Stimulated activated naive CD4-positive, alpha-beta T cell treated with Interleukin-2 at 50 U/mL for 16 hours (primary cell): ENCODE measurements around the gene VRTN.
A peak's percentile ranks its signal among the peaks of the same experiment; 100 is the strongest.
"Not testable (repeated sequence)": the region's sequence is repeated elsewhere in the genome, so short reads cannot be mapped to it uniquely, and the experiment has no call there.

Experiments used
- DNase-seq: peaks from one replicate; lab custom pipeline; 2025; lab: John Stamatoyannopoulos, UW

The VRTN gene

DNA sequence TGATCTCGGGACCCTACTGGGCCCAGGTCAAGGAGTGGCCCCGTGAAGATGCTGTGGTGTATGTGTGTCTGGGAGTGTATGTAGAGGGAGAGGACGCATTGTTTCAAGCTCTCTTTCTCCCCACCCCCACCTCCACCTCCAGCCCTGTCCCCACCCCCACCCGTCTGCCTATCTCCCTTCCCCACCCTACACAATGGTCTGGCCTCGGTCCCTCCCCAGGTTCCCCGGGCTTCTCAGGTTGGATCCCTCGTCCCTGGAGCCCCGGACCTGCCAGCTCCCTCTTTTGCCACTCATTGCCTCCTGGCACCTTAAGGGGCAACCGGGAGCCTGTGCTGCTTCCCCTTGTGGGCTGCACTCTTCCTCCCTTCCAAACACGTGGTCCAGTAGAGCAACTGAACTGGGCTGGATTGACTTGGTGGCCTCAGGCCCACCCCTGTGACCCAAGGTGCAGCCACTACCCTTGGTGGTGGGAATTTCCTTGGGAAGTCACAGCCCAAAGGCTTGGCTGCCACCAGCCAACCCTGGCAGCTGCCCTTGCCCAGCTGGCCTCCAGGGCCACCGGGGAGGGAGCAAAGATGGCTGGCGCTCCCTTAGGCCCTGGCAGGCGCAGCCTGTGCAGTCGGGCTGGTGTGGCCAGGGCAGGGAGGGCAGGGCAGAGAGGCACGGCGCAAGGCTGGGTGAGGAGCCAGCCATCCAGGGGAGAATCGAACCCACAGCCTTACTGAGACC is 628 bp downstream of the VRTN start:
- no peak for DNase-seq

DNA sequence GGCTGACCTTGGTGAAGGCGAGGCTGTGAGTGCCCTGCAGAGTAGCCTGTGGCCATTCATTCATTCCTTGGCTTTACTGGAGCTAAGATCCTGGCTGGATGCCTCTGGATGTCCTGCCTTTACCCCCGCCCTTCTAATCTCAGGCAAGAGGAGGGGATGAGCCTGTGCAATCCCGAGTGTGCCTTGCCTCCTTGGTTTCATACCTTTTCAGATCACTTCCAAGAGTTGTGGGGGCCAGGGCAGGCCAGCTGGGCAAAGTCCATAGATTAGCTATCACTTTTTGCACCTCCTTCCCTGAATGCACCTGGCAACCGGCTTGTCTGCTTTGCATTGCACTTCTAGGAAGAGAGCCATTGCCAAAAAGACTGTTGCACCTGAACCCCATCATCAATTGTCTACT is 1.5 kb downstream of the VRTN start:
- no peak for DNase-seq

DNA sequence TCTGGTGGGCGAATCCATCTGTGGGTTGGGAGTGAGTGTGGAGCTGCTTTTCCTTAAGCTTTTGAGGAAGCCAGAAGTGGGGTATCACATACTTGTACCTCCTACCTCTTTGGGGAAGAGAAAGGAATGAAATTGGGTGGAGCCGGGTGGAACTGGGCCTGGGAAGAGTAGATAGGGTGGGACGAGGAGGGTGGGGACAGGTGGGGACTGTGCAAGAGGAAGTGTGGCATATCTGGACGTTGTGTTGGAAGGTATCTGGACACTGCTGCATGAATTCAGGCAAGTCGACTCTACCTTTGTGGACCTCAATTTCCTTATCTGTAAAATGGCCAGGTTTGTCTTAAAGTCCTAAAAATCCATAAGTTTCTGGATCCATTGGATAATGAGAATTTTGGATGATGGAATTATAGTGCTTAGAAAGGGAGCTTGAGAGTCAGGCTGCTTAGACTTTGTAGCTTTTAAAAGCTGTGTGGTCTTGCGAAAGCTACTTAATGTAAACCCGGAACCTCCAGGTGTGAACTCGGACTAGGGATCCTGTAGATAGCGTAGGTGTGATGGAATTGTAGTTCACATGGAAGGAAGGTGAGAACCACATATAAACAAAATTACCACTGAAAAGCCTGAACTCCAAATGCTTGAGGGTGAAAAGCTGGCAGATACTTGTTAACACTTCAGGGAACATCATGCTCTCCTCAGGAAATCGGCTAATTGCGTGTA is 2.1 kb downstream of the VRTN start:
- DNase-seq: no peak

DNA sequence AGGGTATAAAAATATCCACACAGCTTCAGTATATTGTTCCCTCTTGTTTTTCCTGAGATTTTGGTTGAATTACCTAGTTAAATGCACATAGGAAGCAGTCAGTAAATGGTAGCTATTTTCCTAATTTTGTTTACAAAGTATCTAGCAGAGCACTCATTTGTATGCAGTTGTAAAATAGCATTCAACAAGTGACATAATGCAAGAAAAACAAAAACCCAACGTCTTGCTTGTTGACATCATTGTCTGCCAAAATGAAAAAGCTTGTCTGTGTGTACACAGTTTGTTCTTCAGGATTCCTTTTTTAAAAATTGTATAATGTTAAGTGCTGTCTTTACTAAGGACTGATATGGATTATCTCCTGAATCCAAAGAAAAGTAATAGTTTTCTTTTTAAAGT is 2.7 kb downstream of the VRTN start:
- no peak for DNase-seq

DNA sequence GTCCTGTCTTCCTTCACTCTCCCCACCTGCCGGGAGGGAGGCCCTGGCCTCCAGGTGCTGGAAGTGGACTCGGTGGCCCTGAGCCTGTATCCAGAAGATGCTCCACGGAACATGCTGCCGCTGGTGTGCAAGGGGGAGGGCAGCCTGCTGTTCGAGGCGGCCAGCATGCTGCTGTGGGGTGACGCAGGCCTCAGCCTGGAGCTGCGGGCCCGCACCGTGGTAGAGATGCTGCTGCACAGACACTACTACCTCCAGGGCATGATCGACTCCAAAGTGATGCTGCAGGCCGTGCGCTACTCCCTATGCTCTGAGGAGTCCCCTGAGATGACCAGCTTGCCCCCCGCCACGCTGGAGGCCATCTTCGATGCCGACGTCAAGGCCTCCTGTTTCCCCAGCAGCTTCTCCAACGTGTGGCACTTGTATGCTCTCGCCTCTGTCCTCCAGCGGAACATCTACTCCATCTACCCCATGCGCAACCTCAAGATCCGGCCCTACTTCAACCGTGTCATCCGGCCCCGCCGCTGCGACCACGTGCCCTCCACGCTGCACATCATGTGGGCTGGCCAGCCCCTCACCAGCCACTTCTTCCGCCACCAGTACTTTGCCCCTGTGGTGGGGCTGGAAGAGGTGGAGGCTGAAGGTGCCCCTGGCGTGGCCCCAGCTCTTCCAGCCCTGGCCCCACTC is 8.8 kb downstream of the VRTN start:
- no peak for DNase-seq

DNA sequence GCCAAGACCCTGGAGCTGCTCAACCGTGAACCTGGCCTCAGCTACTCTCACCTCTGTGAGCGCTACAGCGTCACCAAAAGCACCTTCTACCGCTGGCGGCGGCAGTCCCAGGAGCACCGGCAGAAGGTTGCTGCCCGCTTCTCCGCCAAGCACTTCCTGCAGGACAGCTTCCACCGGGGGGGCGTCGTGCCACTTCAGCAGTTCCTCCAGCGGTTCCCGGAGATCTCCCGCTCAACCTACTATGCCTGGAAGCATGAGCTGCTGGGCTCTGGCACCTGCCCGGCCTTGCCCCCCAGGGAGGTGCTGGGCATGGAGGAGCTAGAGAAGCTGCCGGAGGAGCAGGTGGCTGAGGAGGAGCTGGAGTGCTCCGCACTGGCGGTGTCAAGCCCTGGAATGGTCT is 9.3 kb downstream of the VRTN start:
- no peak for DNase-seq

DNA sequence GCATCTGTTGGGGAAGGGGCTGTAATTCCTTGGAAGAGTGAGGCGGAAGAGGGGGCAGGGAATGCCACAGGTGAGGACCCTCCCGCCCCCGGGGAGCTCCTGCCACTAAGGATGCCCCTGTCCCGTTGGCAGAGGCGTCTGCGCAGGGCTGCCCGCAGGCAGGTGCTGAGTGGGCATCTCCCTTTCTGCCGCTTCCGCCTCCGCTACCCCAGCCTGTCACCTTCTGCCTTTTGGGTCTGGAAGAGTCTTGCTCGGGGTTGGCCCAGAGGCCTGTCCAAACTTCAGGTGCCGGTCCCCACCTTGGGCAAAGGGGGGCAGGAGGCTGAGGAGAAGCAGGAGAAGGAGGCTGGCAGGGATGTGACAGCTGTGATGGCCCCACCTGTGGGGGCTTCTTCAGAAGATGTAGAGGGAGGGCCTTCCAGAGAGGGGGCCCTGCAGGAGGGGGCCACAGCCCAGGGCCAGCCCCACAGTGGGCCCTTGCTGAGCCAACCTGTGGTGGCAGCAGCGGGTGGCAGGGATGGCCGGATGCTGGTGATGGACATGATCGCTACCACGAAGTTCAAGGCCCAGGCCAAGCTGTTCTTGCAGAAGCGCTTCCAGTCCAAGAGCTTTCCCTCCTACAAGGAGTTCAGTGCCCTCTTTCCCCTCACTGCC is 10.0 kb downstream of the VRTN start:
- DNase-seq: no peak

DNA sequence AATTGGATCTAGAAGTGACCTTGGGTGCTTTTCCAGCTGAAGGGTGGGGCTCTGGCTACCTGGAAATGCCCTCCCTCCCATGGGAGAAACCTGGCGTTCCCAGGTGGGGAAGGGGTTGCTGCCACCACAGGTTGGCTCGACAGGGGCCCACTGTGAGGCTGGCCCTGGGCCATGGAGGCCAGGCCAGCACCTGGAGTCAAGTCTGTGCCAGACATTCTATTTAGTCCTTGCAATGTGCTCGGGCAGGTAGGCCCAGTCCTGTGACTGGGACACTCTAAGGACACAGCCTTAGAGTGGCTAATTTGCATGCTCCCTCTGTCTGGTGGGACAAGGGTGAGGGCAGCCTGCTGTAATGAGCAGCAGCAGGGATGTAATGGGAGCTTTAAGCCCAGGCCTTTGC is 11.9 kb downstream of the VRTN start:
- DNase-seq: no peak

DNA sequence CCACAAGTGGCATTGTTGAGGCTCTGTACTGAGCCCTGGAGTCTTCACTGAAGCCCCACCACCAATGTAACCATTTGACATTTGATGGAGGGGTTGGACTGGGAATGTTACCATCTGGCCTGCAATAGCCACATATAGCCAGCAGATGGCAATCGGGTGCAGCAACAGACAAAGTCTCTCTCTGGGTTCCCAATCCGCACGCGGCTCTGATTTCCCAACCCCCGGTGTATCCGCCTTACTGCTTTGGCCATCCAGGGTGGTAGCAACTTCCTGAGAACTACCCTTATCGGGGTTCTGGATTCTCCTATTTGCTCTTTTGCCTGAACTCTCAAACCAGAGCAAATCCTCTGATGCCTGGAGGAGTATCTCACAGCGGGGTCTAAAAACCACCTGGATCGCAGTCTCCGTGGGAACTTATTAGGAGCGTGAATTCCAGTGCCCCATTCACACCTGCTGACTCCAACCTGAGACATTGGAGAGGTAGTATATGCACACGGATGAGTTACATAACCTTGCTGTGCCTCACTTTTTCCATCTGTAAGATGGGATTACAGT is 14.2 kb downstream of the VRTN start:
- DNase-seq: peak; percentile 44

DNA sequence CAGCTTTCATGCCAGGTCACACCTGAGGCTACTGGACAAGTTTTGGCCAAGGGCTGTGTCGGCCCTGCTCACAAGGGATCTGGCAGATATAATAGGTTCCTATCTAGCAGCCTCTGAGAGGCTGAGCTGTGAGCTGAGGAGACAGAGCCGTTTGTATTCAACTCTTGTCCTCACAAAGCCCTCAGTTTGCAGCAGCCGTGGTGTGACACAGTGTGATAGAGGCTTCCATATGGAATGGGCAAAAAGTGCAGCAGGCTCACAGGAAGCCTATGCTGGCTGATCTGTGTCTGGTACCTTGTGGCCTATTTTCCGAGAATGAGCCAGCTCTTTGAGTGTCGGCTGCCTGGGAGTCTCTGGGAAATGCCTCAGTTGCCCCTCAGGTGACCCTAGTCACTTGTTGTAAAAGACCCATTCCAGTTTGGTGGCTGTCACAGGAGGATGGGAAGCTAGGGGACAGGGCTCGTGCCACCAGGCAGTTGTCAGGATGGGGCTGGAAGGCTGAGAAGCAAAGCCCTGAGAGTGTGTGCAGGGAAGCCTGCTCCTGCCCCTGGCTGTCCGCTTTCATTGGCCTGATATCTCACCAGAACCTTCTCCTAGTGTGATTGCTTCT is 16.1 kb downstream of the VRTN start:
- DNase-seq: no peak

DNA sequence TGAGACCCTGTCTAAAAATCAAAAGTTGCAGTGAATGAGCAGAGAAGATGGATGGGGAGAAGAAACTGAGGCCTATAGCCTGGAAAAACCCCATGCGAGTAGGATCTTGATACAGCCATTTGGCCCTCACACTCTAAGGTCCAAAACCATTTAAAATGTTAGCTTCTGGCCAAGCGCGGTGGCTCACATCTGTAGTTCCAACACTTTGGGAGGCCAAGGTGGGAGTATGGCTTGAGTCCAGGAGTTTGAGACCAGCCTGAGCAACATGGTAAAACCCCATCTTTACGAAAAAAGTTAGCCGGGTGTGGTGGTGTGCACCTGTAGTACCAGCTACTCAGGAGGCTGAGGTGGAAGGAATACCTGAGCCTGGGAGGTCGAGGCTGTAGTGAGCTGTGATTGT is 19.8 kb downstream of the VRTN start:
- no peak for DNase-seq

DNA sequence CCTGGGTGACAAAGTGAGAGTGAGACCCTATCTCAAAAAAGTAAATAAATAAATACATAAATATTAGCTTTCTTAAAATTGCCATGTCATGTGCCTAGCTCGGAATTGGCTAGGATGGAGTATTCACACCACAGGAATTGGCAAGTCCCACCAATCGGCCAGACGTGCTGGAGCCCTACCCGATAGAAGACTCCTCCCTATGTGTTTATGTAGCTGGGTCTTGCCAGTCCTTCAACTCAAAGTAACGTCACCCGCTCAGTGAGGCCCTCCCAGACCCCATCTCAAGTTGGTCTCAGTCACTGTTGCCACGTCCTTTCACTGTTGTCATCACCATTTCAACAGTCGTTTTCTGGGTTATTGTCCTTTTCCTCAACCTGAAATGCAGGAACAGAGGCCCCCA is 20.2 kb downstream of the VRTN start:
- DNase-seq: no peak

DNA sequence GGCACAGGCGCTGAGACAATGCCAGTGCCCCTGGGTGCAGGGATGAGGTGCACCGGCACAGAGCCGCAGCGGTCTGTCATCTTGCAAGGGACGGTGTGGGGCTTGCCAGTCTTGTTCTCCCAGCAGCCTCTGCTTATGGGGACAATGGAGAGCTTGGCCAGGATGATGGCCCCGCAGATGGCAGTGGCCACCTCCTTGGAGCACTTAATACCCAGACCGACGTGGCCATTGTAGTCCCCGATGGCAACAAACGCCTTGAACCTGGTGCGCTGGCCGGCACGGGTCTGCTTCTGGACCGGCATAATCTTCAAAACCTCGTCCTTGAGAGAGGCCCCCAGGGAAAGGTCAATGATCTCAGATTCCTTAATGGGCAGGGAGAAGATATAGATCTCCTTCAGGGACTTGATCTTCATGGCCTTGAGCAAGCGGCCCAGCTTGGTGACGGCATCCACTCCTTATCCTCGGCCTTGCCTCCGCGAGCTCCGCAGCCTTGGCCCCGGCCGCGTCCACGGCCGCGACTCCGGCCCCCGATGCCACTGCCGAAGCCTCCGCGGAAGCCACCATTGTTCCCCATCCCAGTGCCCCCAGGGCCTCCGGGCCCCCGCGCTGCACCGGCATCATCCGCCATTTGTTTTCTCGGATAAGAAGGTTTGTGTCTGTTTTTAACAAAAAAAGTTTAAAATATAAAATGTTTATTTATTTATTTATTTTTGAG is 29.9 kb downstream of the VRTN start:
- no peak for DNase-seq

DNA sequence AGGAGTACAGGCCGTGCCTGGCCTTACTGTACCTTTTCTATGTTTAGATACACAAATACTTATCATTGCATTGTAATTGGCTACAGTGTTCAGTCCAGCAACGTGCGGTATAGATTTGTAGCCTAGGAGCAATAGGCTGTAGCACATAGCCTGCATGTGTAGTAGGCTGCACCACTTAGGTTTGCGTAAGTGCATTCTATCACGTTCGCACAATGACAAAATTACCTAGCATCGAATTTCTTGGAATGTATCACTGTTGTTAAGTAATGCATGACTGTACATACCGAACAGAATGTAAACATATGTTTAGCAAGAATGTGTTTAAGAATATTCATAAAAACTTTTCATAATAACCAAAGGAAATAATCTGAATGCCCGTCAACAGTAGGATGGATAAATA is 31.9 kb downstream of the VRTN start:
- no peak for DNase-seq

DNA sequence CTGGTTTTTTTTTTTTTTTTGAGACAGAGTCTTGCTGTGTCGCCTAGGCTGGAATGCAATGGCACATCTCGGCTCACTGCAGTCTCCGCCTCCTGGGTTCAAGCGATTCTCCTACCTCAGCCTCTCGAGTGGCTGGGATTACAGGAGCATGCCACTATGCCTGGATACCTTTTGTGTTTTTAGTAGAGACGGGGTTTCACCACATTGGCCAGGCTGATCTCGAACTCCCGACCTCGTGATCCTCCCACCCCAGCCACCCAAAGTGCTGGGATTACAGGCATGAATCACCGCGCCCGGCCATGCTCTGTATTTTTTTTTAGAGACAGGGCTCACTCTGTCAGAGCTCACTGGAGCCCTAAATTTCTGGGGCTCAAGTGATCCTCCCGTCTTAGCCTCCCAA is 32.6 kb downstream of the VRTN start:
- no peak for DNase-seq

DNA sequence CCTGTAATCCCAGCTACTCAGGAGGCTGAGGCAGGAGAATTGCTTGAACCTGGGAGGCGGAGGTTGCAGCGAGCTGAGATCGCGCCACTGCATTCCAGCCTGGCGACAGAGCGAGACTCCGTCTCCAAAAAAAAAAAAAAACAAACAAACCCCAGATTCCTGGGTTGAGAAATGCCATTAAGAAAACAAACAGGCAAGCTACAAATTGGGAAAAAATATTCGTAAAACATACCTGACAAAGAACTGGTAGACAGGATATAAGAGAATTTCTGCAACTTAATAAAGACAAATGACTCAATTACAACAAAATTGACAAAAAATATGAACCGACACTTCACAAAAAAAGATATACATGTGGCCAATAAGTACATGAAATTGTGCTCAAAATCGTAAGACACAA is 33.3 kb downstream of the VRTN start:
- not testable (repeated sequence) for DNase-seq

DNA sequence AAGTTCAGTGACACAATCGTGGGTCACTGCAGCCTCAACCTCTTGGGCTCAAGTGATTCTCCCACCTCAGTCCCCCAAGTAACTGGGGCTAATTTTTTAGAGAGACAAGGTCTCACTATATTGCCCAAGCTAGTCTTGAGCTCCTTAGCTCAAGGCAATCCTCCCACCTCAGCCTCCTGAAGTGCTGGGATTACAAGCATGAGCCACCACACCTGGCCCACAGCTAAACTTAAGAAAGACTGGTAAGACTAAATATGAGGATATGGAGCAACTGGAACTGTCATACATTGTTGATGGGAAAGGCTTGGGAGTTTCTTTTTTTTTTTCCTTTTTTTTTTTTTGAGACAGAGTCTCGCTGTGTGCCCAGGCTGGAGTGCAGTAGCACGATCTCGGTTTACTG is 34.0 kb downstream of the VRTN start:
- no peak for DNase-seq

DNA sequence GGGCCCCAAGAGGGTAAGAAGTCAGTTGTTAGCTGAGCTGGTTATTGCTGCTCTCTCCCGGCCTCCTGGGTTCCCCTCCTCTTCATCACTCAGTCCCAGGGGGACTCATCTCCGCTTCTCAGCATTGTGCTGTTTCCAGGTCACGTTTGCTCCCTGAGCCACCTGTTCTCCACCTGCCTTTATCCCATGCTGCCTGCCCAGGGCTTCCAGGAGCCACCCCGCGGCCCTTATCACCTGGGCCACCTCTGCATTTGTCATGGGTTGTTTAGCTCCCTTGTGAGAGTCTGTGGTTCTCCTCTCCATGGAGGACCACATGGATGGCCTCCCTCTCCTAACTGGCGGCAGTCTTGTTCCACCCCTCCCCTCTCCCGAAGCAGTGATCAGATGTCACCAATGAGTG is 41.7 kb downstream of the VRTN start:
- no peak for DNase-seq

DNA sequence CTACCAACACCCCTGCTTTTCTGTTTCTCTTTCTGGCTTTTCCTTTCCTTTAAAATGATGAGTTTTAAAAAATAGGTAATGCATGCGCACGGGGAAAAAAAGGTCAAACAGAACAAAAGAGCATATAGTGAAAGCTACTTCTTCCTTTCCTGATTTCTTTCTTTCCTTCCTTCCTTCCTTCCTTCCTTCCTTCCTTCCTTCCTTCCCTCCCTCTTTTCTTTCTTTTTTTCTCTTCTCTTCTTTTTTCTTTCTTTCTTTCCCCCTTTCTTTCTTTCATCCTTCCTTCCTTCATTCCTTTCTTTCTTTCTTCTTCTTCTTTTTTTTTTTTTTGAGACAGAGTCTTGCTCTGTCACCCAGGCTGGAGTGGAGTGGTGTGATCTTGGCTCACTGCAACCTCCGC is 42.2 kb downstream of the VRTN start:
- DNase-seq: not testable (repeated sequence)

DNA sequence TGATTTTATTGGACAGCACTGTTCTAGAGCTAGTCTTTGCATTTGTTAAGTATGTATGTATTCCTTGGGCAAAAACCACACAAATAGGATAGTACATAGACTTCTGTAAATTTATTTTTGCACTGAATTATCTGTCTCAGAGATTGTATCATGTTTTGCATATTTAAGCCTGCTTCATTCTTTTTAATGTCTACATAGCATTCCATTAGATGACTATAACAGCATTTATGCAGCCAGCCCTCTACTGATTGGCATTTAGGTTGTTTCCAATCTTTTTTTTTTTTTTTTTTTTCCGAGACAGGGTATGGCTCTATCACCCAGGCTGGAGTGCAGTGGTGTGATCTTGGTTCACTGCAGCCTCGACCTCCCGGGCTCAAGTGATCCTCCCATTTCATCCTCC is 43.2 kb downstream of the VRTN start:
- no peak for DNase-seq
